Lung (tissue), 12 donors: Measurements from ENCODE around the gene ANGPTL2. TPM values are rescaled to one million over a fixed set of nuclear protein-coding genes. Genes with fewer than 3 reads are reported as not detected.

Experiments used
- ATAC-seq: fragments of 200-7000 bp; cut with Tn5 transposase; one replicate; pipeline ENCODE4 v1.9.1; 2020; ENCODE audit warnings: moderate number of reproducible peaks; ENCODE audit not compliant: insufficient read depth, low FRiP score
- DNase-seq, 3 donors: peaks; one replicate each; pipeline ENCODE4 v3.0.0-alpha.2; 2013 to 2017
- H3K27ac ChIP-seq, 2 donors: one replicate each; pipeline ENCODE4 v1.5.1; 2013; ENCODE audit warnings: mild to moderate bottlenecking in 2 of 2, moderate library complexity in 2 of 2, control low read depth in 1 of 2, inconsistent platforms in 1 of 2, low read depth in 1 of 2, low read length in 1 of 2
- H3K27me3 ChIP-seq, 3 donors: one replicate each; pipeline ENCODE4 v1.5.1; 2013; ENCODE audit warnings: low read length in 2 of 3; ENCODE audit not compliant: control insufficient read depth in 3 of 3, insufficient read depth in 3 of 3
- H3K36me3 ChIP-seq, 4 donors: one replicate each; pipeline ENCODE4 v1.5.1; 2013; ENCODE audit warnings: low read length in 4 of 4, mild to moderate bottlenecking in 1 of 4, moderate library complexity in 1 of 4; ENCODE audit not compliant: control insufficient read depth in 4 of 4, insufficient read depth in 4 of 4
- H3K4me1 ChIP-seq, 5 donors: one replicate each; pipeline ENCODE4 v1.5.1; 2013; ENCODE audit warnings: low read length in 5 of 5, mild to moderate bottlenecking in 2 of 5, moderate library complexity in 1 of 5; ENCODE audit not compliant: control insufficient read depth in 5 of 5, insufficient read depth in 5 of 5
- H3K4me3 ChIP-seq: one replicate; pipeline ENCODE4 v1.5.1; 2013; ENCODE audit warnings: mild to moderate bottlenecking, control low read depth, moderate library complexity
- H3K9ac ChIP-seq, 2 donors: one replicate each; pipeline ENCODE4 v1.5.1; 2013; ENCODE audit warnings: low read length in 2 of 2, control low read depth in 1 of 2; ENCODE audit not compliant: insufficient read depth in 1 of 2
- H3K9me3 ChIP-seq, 4 donors: one replicate each; pipeline ENCODE4 v1.5.1; 2013; ENCODE audit warnings: low read length in 3 of 4, mild to moderate bottlenecking in 1 of 4, moderate library complexity in 1 of 4; ENCODE audit not compliant: control insufficient read depth in 4 of 4, insufficient read depth in 3 of 4
- CTCF ChIP-seq: IDR thresholded peaks from 2 replicates; pipeline ENCODE4 v1.5.1; 2012; ENCODE audit warnings: mild to moderate bottlenecking; ENCODE audit errors: control extremely low read depth, extremely low read depth
- WGBS, 2 donors: extraction: QIAGEN DNeasy Blood & Tissue Kit; methylation state at CpG; one replicate each; pipeline ENCODE4 v1.1.7; 2013; 5-methylcytosine and 5-hydroxymethylcytosine counted together
- polyA plus RNA-seq, 2 donors: library from polyadenylated mRNA; stranded (reverse); fragments of 200-250 nt; gene quantifications; one replicate each; pipeline ENCODE4 v1.2.1, GENCODE V29; 2013
- total RNA-seq, 2 donors: library from RNA; depleted of rRNA in 1 of 2; stranded (reverse); fragments of >200 nt in 1 of 2; gene quantifications; one replicate each; pipeline ENCODE4 v1.2.1, GENCODE V29; 2014 to 2021
- donor health status: control.
- donor health status: control.
- donor health status: Bipolar disorder and iron deficiency.
- donor health status: healthy.
- donor health status: DM: yes; HTN: yes; CAD: no.

ANGPTL2 gene
- total and polyA plus RNA-seq, 4 donors = 7.5 to 18.8 (median 11.0) TPM

- ATAC-seq = no peak
- no peak overlapping the region for H3K4me3 ChIP-seq
- H3K9me3 ChIP-seq = no peaks in the 10 kb centered on the region
- peaks cover 0 to 2% (median 0%) of the 10 kb centered on the region in 4 donors for H3K36me3 ChIP-seq
- no peak for TF ChIP-seq CTCF
- H3K9ac ChIP-seq = no peak overlapping the region
- WGBS, 2 donors = 98% methylated on average over 3 of the region's 3 CpGs
- peaks cover 7 to 39% (median 11%) of the 10 kb centered on the region in 5 donors for H3K4me1 ChIP-seq
- no peak for DNase-seq
- H3K27me3 ChIP-seq = no peaks in the 10 kb centered on the region
- H3K27ac ChIP-seq = peak overlapping the region in 1 of 2 donors; percentile 76
Measured at GRCh38 chr9:127050152-127050551, 72.3 kb downstream of the ANGPTL2 start.

GRCh38 chr9:127049581-127049980, 72.9 kb downstream of the ANGPTL2 start:
- H3K9me3 ChIP-seq = no peaks in the 10 kb centered on the region
- H3K9ac ChIP-seq = no peak overlapping the region
- H3K27ac ChIP-seq = peak overlapping the region; percentile 22 to 76
- H3K4me3 ChIP-seq = no peak overlapping the region
- ATAC-seq (peak; percentile 21), DNase-seq (no peak)
- 74 to 86% methylated on average over 8 of the region's 8 CpGs for WGBS, 2 donors
- H3K27me3 ChIP-seq = no peaks in the 10 kb centered on the region
- H3K4me1 ChIP-seq = peaks cover 7 to 39% (median 11%) of the 10 kb centered on the region in 5 donors
- TF ChIP-seq CTCF = no peak
- H3K36me3 ChIP-seq = peaks cover 0 to 2% (median 0%) of the 10 kb centered on the region in 4 donors

DNA sequence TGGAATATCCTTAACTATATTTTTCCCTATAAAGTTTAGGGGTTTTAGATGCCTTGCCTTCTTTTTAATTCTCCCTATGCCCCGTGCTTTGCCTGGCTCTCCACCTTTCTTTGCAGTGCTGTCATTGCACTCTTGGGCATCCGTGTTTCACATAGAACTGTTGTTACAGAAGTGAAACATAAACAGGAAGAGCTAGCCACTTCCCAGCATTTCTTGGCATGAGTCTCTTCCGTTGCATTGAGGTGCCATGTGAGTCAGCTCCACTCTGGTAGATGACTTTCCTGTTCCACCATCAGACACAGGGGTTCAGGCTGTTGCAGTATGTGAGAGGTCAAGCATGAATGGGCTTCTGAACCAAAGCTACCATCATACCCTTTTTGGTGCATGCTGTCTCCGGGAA, 73.4 kb downstream of the ANGPTL2 start:
- Histone ChIP-seq H3K9ac (no peak overlapping the region), H3K4me1 (peaks cover 3 to 34% (median 10%) of the 10 kb centered on the region in 5 donors), H3K9me3 (no peaks in the 10 kb centered on the region), H3K4me3 (no peak overlapping the region), H3K27ac (peak overlapping the region in 1 of 2 donors; percentile 22), H3K27me3 (no peaks in the 10 kb centered on the region), H3K36me3 (peaks cover 0 to 2% (median 0%) of the 10 kb centered on the region in 4 donors)
- no peak for TF ChIP-seq CTCF
- DNase-seq = peak; percentile 66 to 93 (median 85)
- peak; percentile 60 for ATAC-seq
- WGBS, 2 donors = 24 to 28% methylated on average over 4 of the region's 4 CpGs

GRCh38 chr9:127047971-127048370, 74.5 kb downstream of the ANGPTL2 start:
- H3K27ac ChIP-seq = peak overlapping the region in 1 of 2 donors; percentile 83

More at GRCh38 chr9:127047971-127048370, 74.5 kb downstream of the ANGPTL2 start:
- Histone ChIP-seq H3K36me3 (peaks cover 0 to under 1% (median 0%) of the 10 kb centered on the region in 4 donors), H3K4me3 (no peak overlapping the region), H3K4me1 (peaks cover 0 to 23% (median 5%) of the 10 kb centered on the region in 5 donors), H3K9me3 (no peaks in the 10 kb centered on the region), H3K27me3 (no peaks in the 10 kb centered on the region), H3K9ac (no peak overlapping the region)
- TF ChIP-seq CTCF = no peak
- no peak for DNase-seq
- WGBS, 2 donors = 92 to 94% methylated on average over 3 of the region's 3 CpGs
- ATAC-seq = no peak
